Activated T-helper 2 cell treated with anti-CD3 and anti-CD28 coated beads, Interferon-gamma antibody, Interleukin-2, Interleukin-4, amounts not matched to agents 10 μg/mL and 5 μg/mL and 100 μg/mL, durations not matched to agents 14 hours and 24 hours and 36 hours (primary cell): ENCODE measurements around the gene IFRD1. TPM values are rescaled to one million over a fixed set of nuclear protein-coding genes. Genes with fewer than 3 reads are reported as not detected.

Source experiments
- DNase-seq: peaks from one replicate; pipeline ENCODE4 v3.0.0; 2021; ENCODE audit warnings: low spot score
- H3K27ac Mint-ChIP-seq: one replicate; pipeline ENCODE4 v1.8.0; 2021; ENCODE audit warnings: mixed read lengths
- H3K27me3 Mint-ChIP-seq: one replicate; pipeline ENCODE4 v1.8.0; 2021; ENCODE audit warnings: low read depth, mixed read lengths
- H3K36me3 Mint-ChIP-seq: one replicate; pipeline ENCODE4 v1.8.0; 2021; ENCODE audit warnings: low read depth, mixed read lengths
- H3K4me1 Mint-ChIP-seq: one replicate; pipeline ENCODE4 v1.8.0; 2021; ENCODE audit warnings: low read depth, mixed read lengths
- H3K4me3 Mint-ChIP-seq: one replicate; pipeline ENCODE4 v1.8.0; 2021; ENCODE audit warnings: low read depth, mild to moderate bottlenecking, moderate library complexity, mixed read lengths
- H3K9me3 Mint-ChIP-seq: one replicate; pipeline ENCODE4 v1.8.0; 2021; ENCODE audit warnings: mixed read lengths
- intact Hi-C: fragments of 100-400 bp; cut with micrococcal nuclease; formaldehyde crosslinking; loops from one replicate; pipeline ENCODE4 v1.15.1; 2023
- total RNA-seq: library from RNA; stranded (reverse); gene quantifications from 2 replicates; pipeline ENCODE4 v1.2.3, GENCODE V29; 2022

The IFRD1 gene
- total RNA-seq = 49.5 and 51.7 TPM in 2 replicates

GRCh38 chr7:112449902-112450806 lies at the start of gene IFRD1:
IFRD1 (plus strand) TSS chr7:112450460; CDS start chr7:112450689, 229 bp downstream.
- Mint-ChIP-seq H3K4me3 (peak within 1 kb of the TSS; percentile 97), H3K27ac (peak within 1 kb of the TSS; percentile 98), H3K4me1 (peaks cover 50% of the 10 kb centered on the region), H3K27me3 (no peaks in the 10 kb centered on the region), H3K36me3 (peaks cover 15% of the 10 kb centered on the region), H3K9me3 (no peaks in the 10 kb centered on the region)
- intact Hi-C loops = loop anchor here (1.0 to 10.0 kb wide), 7 partner anchors 58 to 1355 kb away; partner anchors contain the start of genes DOCK4, LRRN3, SMIM30 and TMEM168
- DNase-seq = peak; percentile 96

- Mint-ChIP-seq H3K9me3 (no peaks in the 10 kb centered on the region), H3K27me3 (peaks cover 34% of the 10 kb centered on the region), H3K4me3 (no peak overlapping the region), H3K4me1 (peaks cover 2% of the 10 kb centered on the region), H3K36me3 (no peaks in the 10 kb centered on the region), H3K27ac (no peak overlapping the region)
- DNase-seq = no peak
- intact Hi-C loops = no loop called here
Measured at GRCh38 chr7:112404321-112404720, 45.9 kb upstream of the IFRD1 start.

GRCh38 chr7:112405286-112405685 lies 45.0 kb upstream of the IFRD1 start:
- Mint-ChIP-seq H3K27ac (no peak overlapping the region), H3K36me3 (no peaks in the 10 kb centered on the region), H3K4me3 (no peak overlapping the region), H3K27me3 (peaks cover 39% of the 10 kb centered on the region), H3K4me1 (no peaks in the 10 kb centered on the region), H3K9me3 (no peaks in the 10 kb centered on the region)
- intact Hi-C loops = no loop called here
- DNase-seq = no peak

- no peak for DNase-seq
- peaks cover 38% of the 10 kb centered on the region for H3K27me3 Mint-ChIP-seq
- H3K36me3 Mint-ChIP-seq = no peaks in the 10 kb centered on the region
- intact Hi-C loops = no loop called here
- no peaks in the 10 kb centered on the region for H3K4me1 Mint-ChIP-seq
- H3K27ac Mint-ChIP-seq = no peak overlapping the region
- H3K4me3 Mint-ChIP-seq = no peak overlapping the region
- H3K9me3 Mint-ChIP-seq = no peaks in the 10 kb centered on the region
Measured at GRCh38 chr7:112407261-112407660, 43.0 kb upstream of the IFRD1 start.

- H3K4me1 Mint-ChIP-seq = no peaks in the 10 kb centered on the region
Measured at GRCh38 chr7:112410092-112410491, 40.2 kb upstream of the IFRD1 start.

GRCh38 chr7:112411186-112411795 lies 39.0 kb upstream of the IFRD1 start:
- no peaks in the 10 kb centered on the region for H3K9me3 Mint-ChIP-seq
- intact Hi-C loops = loop anchor here (5.0 kb wide), 1 partner anchor 664 kb away; no protein-coding TSS in a partner anchor
- no peak for DNase-seq

More at GRCh38 chr7:112410092-112410491, 40.2 kb upstream of the IFRD1 start:
- no peak for DNase-seq
- no peaks in the 10 kb centered on the region for H3K9me3 Mint-ChIP-seq
- H3K36me3 Mint-ChIP-seq = no peaks in the 10 kb centered on the region
- no peak overlapping the region for H3K4me3 Mint-ChIP-seq
- intact Hi-C loops = loop anchor here (5.0 kb wide), 1 partner anchor 663 kb away; no protein-coding TSS in a partner anchor
- peaks cover 39% of the 10 kb centered on the region for H3K27me3 Mint-ChIP-seq
- H3K27ac Mint-ChIP-seq = no peak overlapping the region

GRCh38 chr7:112414855-112415490 lies 35.3 kb upstream of the IFRD1 start:
- peaks cover 11% of the 10 kb centered on the region for H3K27me3 Mint-ChIP-seq
- no peaks in the 10 kb centered on the region for H3K9me3 Mint-ChIP-seq
- intact Hi-C loops = loop anchor here (2.0 to 5.0 kb wide), 2 partner anchors 16 to 668 kb away; no protein-coding TSS in a partner anchor
- H3K4me1 Mint-ChIP-seq = peaks cover 1% of the 10 kb centered on the region
- no peaks in the 10 kb centered on the region for H3K36me3 Mint-ChIP-seq
- H3K27ac Mint-ChIP-seq = no peak overlapping the region
- DNase-seq = no peak
- no peak overlapping the region for H3K4me3 Mint-ChIP-seq

More at GRCh38 chr7:112411186-112411795, 39.0 kb upstream of the IFRD1 start:
- Mint-ChIP-seq H3K27me3 (peaks cover 37% of the 10 kb centered on the region), H3K4me3 (no peak overlapping the region), H3K27ac (no peak overlapping the region), H3K36me3 (no peaks in the 10 kb centered on the region), H3K4me1 (peaks cover 1% of the 10 kb centered on the region)

GRCh38 chr7:112416127-112416526 lies 34.1 kb upstream of the IFRD1 start:
- DNase-seq = no peak
- Mint-ChIP-seq H3K4me3 (no peak overlapping the region), H3K27me3 (peaks cover 9% of the 10 kb centered on the region), H3K27ac (no peak overlapping the region), H3K36me3 (no peaks in the 10 kb centered on the region), H3K9me3 (no peaks in the 10 kb centered on the region), H3K4me1 (peaks cover 1% of the 10 kb centered on the region)
- intact Hi-C loops = no loop called here

GRCh38 chr7:112419543-112420130 lies 30.6 kb upstream of the IFRD1 start:
- Mint-ChIP-seq H3K4me1 (peaks cover 20% of the 10 kb centered on the region), H3K9me3 (no peaks in the 10 kb centered on the region), H3K36me3 (no peaks in the 10 kb centered on the region), H3K4me3 (no peak overlapping the region), H3K27ac (no peak overlapping the region), H3K27me3 (peaks cover 4% of the 10 kb centered on the region)
- intact Hi-C loops = no loop called here
- DNase-seq = no peak

GRCh38 chr7:112420236-112420861 lies 29.9 kb upstream of the IFRD1 start:
- intact Hi-C loops = no loop called here
- no peaks in the 10 kb centered on the region for H3K9me3 Mint-ChIP-seq
- peaks cover 1% of the 10 kb centered on the region for H3K27me3 Mint-ChIP-seq
- no peak for DNase-seq
- no peaks in the 10 kb centered on the region for H3K36me3 Mint-ChIP-seq
- no peak overlapping the region for H3K27ac Mint-ChIP-seq
- peaks cover 20% of the 10 kb centered on the region for H3K4me1 Mint-ChIP-seq
- no peak overlapping the region for H3K4me3 Mint-ChIP-seq

GRCh38 chr7:112421666-112422486 lies 28.4 kb upstream of the IFRD1 start:
- Mint-ChIP-seq H3K27me3 (no peaks in the 10 kb centered on the region), H3K36me3 (no peaks in the 10 kb centered on the region), H3K9me3 (no peaks in the 10 kb centered on the region), H3K4me3 (no peak overlapping the region), H3K27ac (no peak overlapping the region), H3K4me1 (peaks cover 19% of the 10 kb centered on the region)
- intact Hi-C loops = no loop called here
- DNase-seq = no peak
